WTC11 (cell line): Measurements from ENCODE around the gene NET1. TPM values are rescaled to one million over a fixed set of nuclear protein-coding genes. Genes with fewer than 3 reads are reported as not detected.

Experiments
- ATF1 ChIP-seq: sonication (generic); formaldehyde crosslinking; IDR thresholded peaks from 2 replicates; pipeline ENCODE4 v1.8.1; 2023; ENCODE audit warnings: mild to moderate bottlenecking, moderate library complexity, missing genetic modification reagents
- CBFB ChIP-seq: sonication (generic); formaldehyde crosslinking; IDR thresholded peaks from 2 replicates; pipeline ENCODE4 v1.8.1; 2022; ENCODE audit warnings: mild to moderate bottlenecking, low read depth, missing genetic modification reagents
- CREM ChIP-seq: sonication (generic); formaldehyde crosslinking; IDR thresholded peaks from 2 replicates; pipeline ENCODE4 v1.8.1; 2022; ENCODE audit warnings: mild to moderate bottlenecking, missing genetic modification reagents, moderate library complexity
- EMX1 ChIP-seq: fragments of 250-450 bp; sonication (Bioruptor Pico); IDR thresholded peaks from 2 replicates; pipeline ENCODE4 v1.8.0; 2021; ENCODE audit warnings: mild to moderate bottlenecking
- ETV6 ChIP-seq: sonication (generic); formaldehyde crosslinking; IDR thresholded peaks from 2 replicates; pipeline ENCODE4 v1.8.1; 2022; ENCODE audit warnings: mild to moderate bottlenecking, missing genetic modification reagents
- GABPB1 ChIP-seq: sonication (generic); formaldehyde crosslinking; IDR thresholded peaks from 2 replicates; pipeline ENCODE4 v1.8.1; 2023; ENCODE audit warnings: mild to moderate bottlenecking, missing genetic modification reagents
- JUN ChIP-seq: sonication (generic); formaldehyde crosslinking; IDR thresholded peaks from 2 replicates; pipeline ENCODE4 v1.8.0; 2023; ENCODE audit warnings: mild to moderate bottlenecking, missing genetic modification reagents
- KAT7 ChIP-seq: sonication (generic); formaldehyde crosslinking; IDR thresholded peaks from 2 replicates; pipeline ENCODE4 v1.8.1; 2023; ENCODE audit warnings: missing genetic modification reagents, mild to moderate bottlenecking, borderline replicate concordance
- MXD4 ChIP-seq: fragments of 250-450 bp; sonication (Bioruptor Pico); IDR thresholded peaks from 2 replicates; pipeline ENCODE4 v1.8.0; 2021; ENCODE audit warnings: mild to moderate bottlenecking, moderate library complexity, borderline replicate concordance
- NFATC4 ChIP-seq: fragments of 250-450 bp; sonication (Bioruptor Pico); IDR thresholded peaks from 2 replicates; pipeline ENCODE4 v1.9.0; 2021; ENCODE audit warnings: mild to moderate bottlenecking
- NFE2L1 ChIP-seq: sonication (generic); formaldehyde crosslinking; IDR thresholded peaks from 2 replicates; pipeline ENCODE4 v1.8.1; 2023; ENCODE audit warnings: missing genetic modification reagents
- NFYB ChIP-seq: sonication (generic); formaldehyde crosslinking; conservative IDR thresholded peaks from 2 replicates; pipeline ENCODE4 v1.8.0; 2022; ENCODE audit warnings: low read depth, missing genetic modification reagents
- RORB ChIP-seq: fragments of 250-450 bp; sonication (Bioruptor Pico); IDR thresholded peaks from 2 replicates; pipeline ENCODE4 v1.9.0; 2021; ENCODE audit warnings: mild to moderate bottlenecking
- SOX15 ChIP-seq: fragments of 250-450 bp; sonication (Bioruptor Pico); IDR thresholded peaks from 2 replicates; pipeline ENCODE4 v1.9.0; 2021; ENCODE audit warnings: mild to moderate bottlenecking
- ZBTB21 ChIP-seq: sonication (generic); formaldehyde crosslinking; IDR thresholded peaks from 2 replicates; pipeline ENCODE4 v1.8.1; 2023; ENCODE audit warnings: mild to moderate bottlenecking, missing genetic modification reagents, borderline replicate concordance
- ZNF121 ChIP-seq: sonication (generic); formaldehyde crosslinking; IDR thresholded peaks from 2 replicates; pipeline ENCODE4 v1.8.0; 2023; ENCODE audit warnings: missing genetic modification reagents
- ZNF232 ChIP-seq: sonication (generic); formaldehyde crosslinking; IDR thresholded peaks from 2 replicates; pipeline ENCODE4 v1.8.0; 2022; ENCODE audit warnings: mild to moderate bottlenecking, missing genetic modification reagents
- ZNF671 ChIP-seq: fragments of 250-450 bp; sonication (Bioruptor Pico); IDR thresholded peaks from 2 replicates; pipeline ENCODE4 v1.8.0; 2021; ENCODE audit warnings: mild to moderate bottlenecking
- total RNA-seq: library from RNA; stranded (reverse); gene quantifications from 3 replicates; pipeline ENCODE4 v1.2.3, GENCODE V29; 2021
- TF ChIP-seq, protein P1 (sequence below): fragments of 250-450 bp; sonication (Bioruptor Pico); IDR thresholded peaks from 2 replicates; pipeline ENCODE4 v1.9.0; 2021; ENCODE audit warnings: mild to moderate bottlenecking
- TF ChIP-seq, protein P2 (sequence below): sonication (generic); formaldehyde crosslinking; IDR thresholded peaks from 2 replicates; pipeline ENCODE4 v1.8.1; 2023; ENCODE audit warnings: mild to moderate bottlenecking, missing genetic modification reagents, moderate library complexity
- TF ChIP-seq, protein P3 (sequence below): sonication (generic); formaldehyde crosslinking; IDR thresholded peaks from 2 replicates; pipeline ENCODE4 v1.8.0; 2022; ENCODE audit warnings: mild to moderate bottlenecking, missing genetic modification reagents
- TF ChIP-seq, protein P4 (sequence below): fragments of 200-600 bp; IDR thresholded peaks from 2 replicates; pipeline ENCODE4 v1.8.0; 2022; ENCODE audit warnings: antibody characterized with exemption
- TF ChIP-seq, protein P5 (sequence below): sonication (generic); formaldehyde crosslinking; IDR thresholded peaks from 2 replicates; pipeline ENCODE4 v1.8.0; 2022; ENCODE audit warnings: mild to moderate bottlenecking, missing genetic modification reagents
- TF ChIP-seq, protein P6 (sequence below): fragments of 250-450 bp; sonication (Bioruptor Pico); IDR thresholded peaks from 2 replicates; pipeline ENCODE4 v1.9.0; 2021; ENCODE audit warnings: mild to moderate bottlenecking
- TF ChIP-seq, protein P7 (sequence below): sonication (generic); formaldehyde crosslinking; IDR thresholded peaks from 2 replicates; pipeline ENCODE4 v1.8.1; 2022; ENCODE audit warnings: missing genetic modification reagents, borderline replicate concordance
- TF ChIP-seq, protein P8 (sequence below): fragments of 250-450 bp; sonication (Bioruptor Pico); IDR thresholded peaks from 2 replicates; pipeline ENCODE4 v1.9.0; 2021; ENCODE audit warnings: mild to moderate bottlenecking, borderline replicate concordance

Gene NET1
- total RNA-seq, 1 experiment from 2014 or later = 85.4 TPM

DNA sequence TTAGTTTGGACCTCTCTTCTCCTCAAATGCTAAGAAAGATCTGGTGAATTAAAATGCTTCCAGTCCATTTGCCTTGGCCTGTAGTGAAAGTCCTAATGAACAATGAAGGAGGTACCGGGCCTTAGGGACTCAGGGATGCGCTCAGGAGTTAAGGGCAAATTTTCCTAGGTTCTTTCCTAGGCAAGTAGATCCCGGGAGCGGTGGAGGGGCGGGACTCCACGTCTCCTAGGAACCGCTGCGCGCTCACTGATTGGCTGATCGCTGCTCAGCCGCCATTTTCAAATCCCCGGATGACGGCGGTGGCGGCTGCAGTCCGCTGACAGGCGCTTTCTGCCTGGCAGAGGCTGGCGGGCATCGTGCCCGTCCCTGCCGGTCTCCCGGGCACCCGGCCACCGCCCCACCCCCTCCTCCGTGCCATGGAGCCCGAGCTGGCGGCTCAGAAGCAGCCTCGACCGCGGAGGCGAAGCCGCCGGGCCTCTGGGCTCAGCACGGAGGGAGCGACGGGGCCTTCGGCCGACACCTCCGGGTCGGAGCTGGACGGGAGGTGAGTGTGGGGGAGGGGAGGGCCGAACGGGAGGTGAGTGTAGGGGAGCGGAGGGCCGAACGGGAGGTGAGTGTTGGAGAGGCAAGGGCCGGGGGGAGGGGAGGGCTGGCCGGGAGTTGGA, at the start of gene NET1 (continued):
- TF ChIP-seq, protein P1, sequence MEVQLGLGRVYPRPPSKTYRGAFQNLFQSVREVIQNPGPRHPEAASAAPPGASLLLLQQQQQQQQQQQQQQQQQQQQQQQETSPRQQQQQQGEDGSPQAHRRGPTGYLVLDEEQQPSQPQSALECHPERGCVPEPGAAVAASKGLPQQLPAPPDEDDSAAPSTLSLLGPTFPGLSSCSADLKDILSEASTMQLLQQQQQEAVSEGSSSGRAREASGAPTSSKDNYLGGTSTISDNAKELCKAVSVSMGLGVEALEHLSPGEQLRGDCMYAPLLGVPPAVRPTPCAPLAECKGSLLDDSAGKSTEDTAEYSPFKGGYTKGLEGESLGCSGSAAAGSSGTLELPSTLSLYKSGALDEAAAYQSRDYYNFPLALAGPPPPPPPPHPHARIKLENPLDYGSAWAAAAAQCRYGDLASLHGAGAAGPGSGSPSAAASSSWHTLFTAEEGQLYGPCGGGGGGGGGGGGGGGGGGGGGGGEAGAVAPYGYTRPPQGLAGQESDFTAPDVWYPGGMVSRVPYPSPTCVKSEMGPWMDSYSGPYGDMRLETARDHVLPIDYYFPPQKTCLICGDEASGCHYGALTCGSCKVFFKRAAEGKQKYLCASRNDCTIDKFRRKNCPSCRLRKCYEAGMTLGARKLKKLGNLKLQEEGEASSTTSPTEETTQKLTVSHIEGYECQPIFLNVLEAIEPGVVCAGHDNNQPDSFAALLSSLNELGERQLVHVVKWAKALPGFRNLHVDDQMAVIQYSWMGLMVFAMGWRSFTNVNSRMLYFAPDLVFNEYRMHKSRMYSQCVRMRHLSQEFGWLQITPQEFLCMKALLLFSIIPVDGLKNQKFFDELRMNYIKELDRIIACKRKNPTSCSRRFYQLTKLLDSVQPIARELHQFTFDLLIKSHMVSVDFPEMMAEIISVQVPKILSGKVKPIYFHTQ = no peak
- TF ChIP-seq ZBTB21 (CRISPR knock-in tag) = no peak
- TF ChIP-seq GABPB1 (CRISPR knock-in tag) = 0 out of 2 replicates have a peak, but pooled peaks have one; percentile 25
- no peak for TF ChIP-seq SOX15 (CRISPR knock-in tag)
- 0 out of 2 replicates have a peak, but pooled peaks have one; percentile 24 for TF ChIP-seq CREM (CRISPR knock-in tag)
- TF ChIP-seq CBFB = no peak
- peak; percentile 77 for TF ChIP-seq NFYB (CRISPR knock-in tag)
- no peak for TF ChIP-seq ETV6
- TF ChIP-seq, protein P2, sequence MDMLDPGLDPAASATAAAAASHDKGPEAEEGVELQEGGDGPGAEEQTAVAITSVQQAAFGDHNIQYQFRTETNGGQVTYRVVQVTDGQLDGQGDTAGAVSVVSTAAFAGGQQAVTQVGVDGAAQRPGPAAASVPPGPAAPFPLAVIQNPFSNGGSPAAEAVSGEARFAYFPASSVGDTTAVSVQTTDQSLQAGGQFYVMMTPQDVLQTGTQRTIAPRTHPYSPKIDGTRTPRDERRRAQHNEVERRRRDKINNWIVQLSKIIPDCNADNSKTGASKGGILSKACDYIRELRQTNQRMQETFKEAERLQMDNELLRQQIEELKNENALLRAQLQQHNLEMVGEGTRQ (CRISPR knock-in tag) = no peak
- no peak for TF ChIP-seq NFATC4
- TF ChIP-seq ZNF121 (CRISPR knock-in tag) = no peak
- TF ChIP-seq, protein P3, sequence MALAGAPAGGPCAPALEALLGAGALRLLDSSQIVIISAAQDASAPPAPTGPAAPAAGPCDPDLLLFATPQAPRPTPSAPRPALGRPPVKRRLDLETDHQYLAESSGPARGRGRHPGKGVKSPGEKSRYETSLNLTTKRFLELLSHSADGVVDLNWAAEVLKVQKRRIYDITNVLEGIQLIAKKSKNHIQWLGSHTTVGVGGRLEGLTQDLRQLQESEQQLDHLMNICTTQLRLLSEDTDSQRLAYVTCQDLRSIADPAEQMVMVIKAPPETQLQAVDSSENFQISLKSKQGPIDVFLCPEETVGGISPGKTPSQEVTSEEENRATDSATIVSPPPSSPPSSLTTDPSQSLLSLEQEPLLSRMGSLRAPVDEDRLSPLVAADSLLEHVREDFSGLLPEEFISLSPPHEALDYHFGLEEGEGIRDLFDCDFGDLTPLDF (CRISPR knock-in tag) = no peak
- TF ChIP-seq, protein P4, sequence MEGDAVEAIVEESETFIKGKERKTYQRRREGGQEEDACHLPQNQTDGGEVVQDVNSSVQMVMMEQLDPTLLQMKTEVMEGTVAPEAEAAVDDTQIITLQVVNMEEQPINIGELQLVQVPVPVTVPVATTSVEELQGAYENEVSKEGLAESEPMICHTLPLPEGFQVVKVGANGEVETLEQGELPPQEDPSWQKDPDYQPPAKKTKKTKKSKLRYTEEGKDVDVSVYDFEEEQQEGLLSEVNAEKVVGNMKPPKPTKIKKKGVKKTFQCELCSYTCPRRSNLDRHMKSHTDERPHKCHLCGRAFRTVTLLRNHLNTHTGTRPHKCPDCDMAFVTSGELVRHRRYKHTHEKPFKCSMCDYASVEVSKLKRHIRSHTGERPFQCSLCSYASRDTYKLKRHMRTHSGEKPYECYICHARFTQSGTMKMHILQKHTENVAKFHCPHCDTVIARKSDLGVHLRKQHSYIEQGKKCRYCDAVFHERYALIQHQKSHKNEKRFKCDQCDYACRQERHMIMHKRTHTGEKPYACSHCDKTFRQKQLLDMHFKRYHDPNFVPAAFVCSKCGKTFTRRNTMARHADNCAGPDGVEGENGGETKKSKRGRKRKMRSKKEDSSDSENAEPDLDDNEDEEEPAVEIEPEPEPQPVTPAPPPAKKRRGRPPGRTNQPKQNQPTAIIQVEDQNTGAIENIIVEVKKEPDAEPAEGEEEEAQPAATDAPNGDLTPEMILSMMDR = no peak
- TF ChIP-seq ATF1 (CRISPR knock-in tag) = no peak
- TF ChIP-seq, protein P5, sequence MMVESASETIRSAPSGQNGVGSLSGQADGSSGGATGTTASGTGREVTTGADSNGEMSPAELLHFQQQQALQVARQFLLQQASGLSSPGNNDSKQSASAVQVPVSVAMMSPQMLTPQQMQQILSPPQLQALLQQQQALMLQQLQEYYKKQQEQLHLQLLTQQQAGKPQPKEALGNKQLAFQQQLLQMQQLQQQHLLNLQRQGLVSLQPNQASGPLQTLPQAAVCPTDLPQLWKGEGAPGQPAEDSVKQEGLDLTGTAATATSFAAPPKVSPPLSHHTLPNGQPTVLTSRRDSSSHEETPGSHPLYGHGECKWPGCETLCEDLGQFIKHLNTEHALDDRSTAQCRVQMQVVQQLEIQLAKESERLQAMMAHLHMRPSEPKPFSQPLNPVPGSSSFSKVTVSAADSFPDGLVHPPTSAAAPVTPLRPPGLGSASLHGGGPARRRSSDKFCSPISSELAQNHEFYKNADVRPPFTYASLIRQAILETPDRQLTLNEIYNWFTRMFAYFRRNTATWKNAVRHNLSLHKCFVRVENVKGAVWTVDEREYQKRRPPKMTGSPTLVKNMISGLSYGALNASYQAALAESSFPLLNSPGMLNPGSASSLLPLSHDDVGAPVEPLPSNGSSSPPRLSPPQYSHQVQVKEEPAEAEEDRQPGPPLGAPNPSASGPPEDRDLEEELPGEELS (CRISPR knock-in tag) = no peak
- TF ChIP-seq ZNF232 (CRISPR knock-in tag) = no peak
- no peak for TF ChIP-seq RORB (CRISPR knock-in tag)
- TF ChIP-seq EMX1 (CRISPR knock-in tag) = no peak
- 0 out of 2 replicates have a peak, but pooled peaks have one; percentile 67 for TF ChIP-seq KAT7 (CRISPR knock-in tag)
- TF ChIP-seq, protein P6, sequence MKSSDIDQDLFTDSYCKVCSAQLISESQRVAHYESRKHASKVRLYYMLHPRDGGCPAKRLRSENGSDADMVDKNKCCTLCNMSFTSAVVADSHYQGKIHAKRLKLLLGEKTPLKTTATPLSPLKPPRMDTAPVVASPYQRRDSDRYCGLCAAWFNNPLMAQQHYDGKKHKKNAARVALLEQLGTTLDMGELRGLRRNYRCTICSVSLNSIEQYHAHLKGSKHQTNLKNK (CRISPR knock-in tag) = no peak
- no peak for TF ChIP-seq ZNF671 (CRISPR knock-in tag)
- no peak for TF ChIP-seq NFE2L1 (CRISPR knock-in tag)
- TF ChIP-seq MXD4 (CRISPR knock-in tag) = no peak
- TF ChIP-seq, protein P7, sequence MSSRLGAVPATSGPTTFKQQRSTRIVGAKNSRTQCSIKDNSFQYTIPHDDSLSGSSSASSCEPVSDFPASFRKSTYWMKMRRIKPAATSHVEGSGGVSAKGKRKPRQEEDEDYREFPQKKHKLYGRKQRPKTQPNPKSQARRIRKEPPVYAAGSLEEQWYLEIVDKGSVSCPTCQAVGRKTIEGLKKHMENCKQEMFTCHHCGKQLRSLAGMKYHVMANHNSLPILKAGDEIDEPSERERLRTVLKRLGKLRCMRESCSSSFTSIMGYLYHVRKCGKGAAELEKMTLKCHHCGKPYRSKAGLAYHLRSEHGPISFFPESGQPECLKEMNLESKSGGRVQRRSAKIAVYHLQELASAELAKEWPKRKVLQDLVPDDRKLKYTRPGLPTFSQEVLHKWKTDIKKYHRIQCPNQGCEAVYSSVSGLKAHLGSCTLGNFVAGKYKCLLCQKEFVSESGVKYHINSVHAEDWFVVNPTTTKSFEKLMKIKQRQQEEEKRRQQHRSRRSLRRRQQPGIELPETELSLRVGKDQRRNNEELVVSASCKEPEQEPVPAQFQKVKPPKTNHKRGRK = no peak
- TF ChIP-seq, protein P8, sequence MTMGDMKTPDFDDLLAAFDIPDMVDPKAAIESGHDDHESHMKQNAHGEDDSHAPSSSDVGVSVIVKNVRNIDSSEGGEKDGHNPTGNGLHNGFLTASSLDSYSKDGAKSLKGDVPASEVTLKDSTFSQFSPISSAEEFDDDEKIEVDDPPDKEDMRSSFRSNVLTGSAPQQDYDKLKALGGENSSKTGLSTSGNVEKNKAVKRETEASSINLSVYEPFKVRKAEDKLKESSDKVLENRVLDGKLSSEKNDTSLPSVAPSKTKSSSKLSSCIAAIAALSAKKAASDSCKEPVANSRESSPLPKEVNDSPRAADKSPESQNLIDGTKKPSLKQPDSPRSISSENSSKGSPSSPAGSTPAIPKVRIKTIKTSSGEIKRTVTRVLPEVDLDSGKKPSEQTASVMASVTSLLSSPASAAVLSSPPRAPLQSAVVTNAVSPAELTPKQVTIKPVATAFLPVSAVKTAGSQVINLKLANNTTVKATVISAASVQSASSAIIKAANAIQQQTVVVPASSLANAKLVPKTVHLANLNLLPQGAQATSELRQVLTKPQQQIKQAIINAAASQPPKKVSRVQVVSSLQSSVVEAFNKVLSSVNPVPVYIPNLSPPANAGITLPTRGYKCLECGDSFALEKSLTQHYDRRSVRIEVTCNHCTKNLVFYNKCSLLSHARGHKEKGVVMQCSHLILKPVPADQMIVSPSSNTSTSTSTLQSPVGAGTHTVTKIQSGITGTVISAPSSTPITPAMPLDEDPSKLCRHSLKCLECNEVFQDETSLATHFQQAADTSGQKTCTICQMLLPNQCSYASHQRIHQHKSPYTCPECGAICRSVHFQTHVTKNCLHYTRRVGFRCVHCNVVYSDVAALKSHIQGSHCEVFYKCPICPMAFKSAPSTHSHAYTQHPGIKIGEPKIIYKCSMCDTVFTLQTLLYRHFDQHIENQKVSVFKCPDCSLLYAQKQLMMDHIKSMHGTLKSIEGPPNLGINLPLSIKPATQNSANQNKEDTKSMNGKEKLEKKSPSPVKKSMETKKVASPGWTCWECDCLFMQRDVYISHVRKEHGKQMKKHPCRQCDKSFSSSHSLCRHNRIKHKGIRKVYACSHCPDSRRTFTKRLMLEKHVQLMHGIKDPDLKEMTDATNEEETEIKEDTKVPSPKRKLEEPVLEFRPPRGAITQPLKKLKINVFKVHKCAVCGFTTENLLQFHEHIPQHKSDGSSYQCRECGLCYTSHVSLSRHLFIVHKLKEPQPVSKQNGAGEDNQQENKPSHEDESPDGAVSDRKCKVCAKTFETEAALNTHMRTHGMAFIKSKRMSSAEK = no peak
- no peak for TF ChIP-seq JUN (CRISPR knock-in tag)
